Measurements from ENCODE around the gene BRI3.

DNA sequence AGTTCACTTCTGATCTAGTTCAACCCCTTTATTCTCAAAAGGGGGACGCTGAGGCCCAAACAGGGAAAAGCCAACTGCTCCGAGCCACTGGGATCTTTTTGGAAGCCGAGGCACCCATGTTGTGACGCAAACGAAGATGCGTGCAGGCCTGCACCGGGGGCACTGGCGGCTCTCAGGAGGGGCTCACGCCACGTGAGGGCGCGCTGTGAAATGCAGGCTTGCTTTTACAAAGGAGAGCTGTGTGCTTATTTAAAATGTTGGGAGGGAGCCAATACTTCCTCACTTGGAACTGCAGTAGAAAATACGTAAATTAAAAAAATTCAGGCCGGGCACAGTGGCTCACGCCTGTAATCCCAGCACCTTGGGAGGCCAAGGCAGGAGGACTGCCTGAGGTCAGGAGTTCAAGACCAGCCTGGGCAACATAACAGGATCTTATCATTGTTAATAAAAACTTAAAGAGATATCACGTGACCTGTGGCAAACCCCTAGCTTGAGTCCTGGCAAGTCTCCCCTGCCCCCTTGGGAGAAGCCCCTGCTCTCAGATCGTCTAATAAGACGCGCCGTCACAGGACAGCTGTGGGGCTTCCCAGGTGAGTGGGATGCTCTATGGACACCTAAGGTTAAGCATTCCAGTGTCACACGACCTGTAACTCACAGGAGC is 16.3 kb downstream of the BRI3 start:
- no peak for TF ChIP-seq POLR2A (IDR thresholded peaks at IDR 0.05)
- TF ChIP-seq, protein P1, sequence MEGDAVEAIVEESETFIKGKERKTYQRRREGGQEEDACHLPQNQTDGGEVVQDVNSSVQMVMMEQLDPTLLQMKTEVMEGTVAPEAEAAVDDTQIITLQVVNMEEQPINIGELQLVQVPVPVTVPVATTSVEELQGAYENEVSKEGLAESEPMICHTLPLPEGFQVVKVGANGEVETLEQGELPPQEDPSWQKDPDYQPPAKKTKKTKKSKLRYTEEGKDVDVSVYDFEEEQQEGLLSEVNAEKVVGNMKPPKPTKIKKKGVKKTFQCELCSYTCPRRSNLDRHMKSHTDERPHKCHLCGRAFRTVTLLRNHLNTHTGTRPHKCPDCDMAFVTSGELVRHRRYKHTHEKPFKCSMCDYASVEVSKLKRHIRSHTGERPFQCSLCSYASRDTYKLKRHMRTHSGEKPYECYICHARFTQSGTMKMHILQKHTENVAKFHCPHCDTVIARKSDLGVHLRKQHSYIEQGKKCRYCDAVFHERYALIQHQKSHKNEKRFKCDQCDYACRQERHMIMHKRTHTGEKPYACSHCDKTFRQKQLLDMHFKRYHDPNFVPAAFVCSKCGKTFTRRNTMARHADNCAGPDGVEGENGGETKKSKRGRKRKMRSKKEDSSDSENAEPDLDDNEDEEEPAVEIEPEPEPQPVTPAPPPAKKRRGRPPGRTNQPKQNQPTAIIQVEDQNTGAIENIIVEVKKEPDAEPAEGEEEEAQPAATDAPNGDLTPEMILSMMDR (IDR thresholded peaks at IDR 0.05): no peak

Measured in heart left ventricle (tissue), 13 donors.